ENCODE measurements around the gene TRAF5. TPM values are rescaled to one million over a fixed set of nuclear protein-coding genes. Genes with fewer than 3 reads are reported as not detected.

Gene TRAF5
- total RNA-seq, 1 donor from 2014 or later: 3.9 TPM

DNA sequence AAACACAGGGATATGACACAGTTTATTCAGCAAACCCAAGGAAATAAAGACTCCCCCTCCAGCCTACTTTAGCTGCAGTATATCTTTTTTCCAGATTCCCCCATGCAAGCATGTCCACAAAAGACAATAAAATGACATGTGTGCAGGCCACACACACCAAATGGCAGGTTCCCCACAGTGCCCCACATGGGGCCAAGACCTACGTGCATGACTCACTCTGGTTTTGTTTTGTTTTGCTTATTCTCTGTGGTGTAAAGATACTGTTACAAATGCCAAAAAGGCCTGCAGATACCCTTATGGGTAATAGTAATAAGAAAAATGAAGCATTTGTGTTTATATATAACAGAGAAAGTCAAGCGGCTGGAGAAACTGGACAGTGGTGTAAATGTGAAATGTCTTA, 93.8 kb downstream of the TRAF5 start:
- intact Hi-C loops (cut with DNase I): no loop called here
- no peaks in the 10 kb centered on the region for H3K9me3 ChIP-seq
- DNase-seq (ENCODE audit: low spot score in 2 of 2): no peak
- no peaks in the 10 kb centered on the region for H3K27me3 ChIP-seq
- TF ChIP-seq, protein P1, sequence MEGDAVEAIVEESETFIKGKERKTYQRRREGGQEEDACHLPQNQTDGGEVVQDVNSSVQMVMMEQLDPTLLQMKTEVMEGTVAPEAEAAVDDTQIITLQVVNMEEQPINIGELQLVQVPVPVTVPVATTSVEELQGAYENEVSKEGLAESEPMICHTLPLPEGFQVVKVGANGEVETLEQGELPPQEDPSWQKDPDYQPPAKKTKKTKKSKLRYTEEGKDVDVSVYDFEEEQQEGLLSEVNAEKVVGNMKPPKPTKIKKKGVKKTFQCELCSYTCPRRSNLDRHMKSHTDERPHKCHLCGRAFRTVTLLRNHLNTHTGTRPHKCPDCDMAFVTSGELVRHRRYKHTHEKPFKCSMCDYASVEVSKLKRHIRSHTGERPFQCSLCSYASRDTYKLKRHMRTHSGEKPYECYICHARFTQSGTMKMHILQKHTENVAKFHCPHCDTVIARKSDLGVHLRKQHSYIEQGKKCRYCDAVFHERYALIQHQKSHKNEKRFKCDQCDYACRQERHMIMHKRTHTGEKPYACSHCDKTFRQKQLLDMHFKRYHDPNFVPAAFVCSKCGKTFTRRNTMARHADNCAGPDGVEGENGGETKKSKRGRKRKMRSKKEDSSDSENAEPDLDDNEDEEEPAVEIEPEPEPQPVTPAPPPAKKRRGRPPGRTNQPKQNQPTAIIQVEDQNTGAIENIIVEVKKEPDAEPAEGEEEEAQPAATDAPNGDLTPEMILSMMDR (IDR thresholded peaks at IDR 0.05): no peak
- no peak overlapping the region for H3K4me3 ChIP-seq
- H3K4me1 ChIP-seq: no peaks in the 10 kb centered on the region
- no peaks in the 10 kb centered on the region for H3K36me3 ChIP-seq
- no peak overlapping the region for H3K27ac ChIP-seq

DNA sequence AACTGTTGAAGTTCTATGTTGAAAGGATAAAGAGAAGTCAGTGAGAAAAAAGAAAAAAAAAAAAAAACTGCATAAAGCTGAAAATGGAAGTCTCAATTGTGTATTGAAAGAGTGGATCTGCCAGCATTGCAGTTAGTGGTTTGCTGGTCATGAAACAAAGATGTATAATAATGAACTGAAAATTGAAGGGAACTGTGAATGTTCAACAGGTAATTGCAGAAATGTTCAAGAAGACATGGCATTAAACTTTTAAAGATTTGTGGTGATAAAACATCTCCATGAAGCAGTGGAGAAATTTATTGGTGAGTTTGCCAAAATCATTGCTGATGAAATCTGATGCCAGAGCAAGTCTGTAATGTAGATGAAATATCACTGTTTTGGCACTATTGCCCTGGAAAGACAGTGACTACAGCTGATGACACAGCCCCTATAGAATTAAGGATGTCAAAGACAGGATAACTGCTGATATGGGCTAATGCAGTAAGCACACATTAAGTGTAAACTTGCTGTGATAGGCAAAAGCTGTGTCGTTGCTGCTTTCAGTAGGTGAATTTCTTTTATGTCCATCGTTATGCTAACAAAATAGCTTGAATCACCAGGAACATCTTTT, 94.3 kb downstream of the TRAF5 start:
- DNase-seq (ENCODE audit: low spot score in 2 of 2): no peak
- TF ChIP-seq, protein P1 (IDR thresholded peaks at IDR 0.05): no peak
- Histone ChIP-seq H3K27ac (no peak overlapping the region), H3K9me3 (no peaks in the 10 kb centered on the region), H3K4me3 (no peak overlapping the region), H3K36me3 (no peaks in the 10 kb centered on the region), H3K27me3 (no peaks in the 10 kb centered on the region), H3K4me1 (no peaks in the 10 kb centered on the region)
- intact Hi-C loops (cut with DNase I): no loop called here

DNA sequence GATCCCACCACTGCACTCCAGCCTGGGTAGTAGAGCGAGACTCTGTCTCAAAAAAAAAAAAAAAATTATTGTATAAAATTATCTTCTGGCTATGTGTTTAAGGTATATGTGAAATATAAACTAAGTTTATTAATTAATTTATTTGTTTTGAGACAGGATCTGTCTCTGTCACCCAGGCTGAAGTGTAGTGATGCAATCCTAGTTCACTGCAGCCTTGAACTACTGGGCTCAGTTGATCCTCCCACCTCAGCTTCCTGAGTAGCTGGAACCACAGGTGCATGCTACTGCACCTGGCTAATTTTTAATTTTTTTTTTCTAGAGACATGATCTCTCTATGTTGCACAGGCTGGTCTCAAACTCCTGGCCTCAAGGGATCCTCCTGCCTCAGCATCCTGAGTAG, 97.4 kb downstream of the TRAF5 start:
- no peaks in the 10 kb centered on the region for H3K4me1 ChIP-seq

More for the DNA sequence above, 97.4 kb downstream of the TRAF5 start:
- no peaks in the 10 kb centered on the region for H3K27me3 ChIP-seq
- H3K4me3 ChIP-seq: no peak overlapping the region
- intact Hi-C loops (cut with DNase I): no loop called here
- DNase-seq (ENCODE audit: low spot score in 2 of 2): no peak
- TF ChIP-seq, protein P1 (IDR thresholded peaks at IDR 0.05): no peak
- H3K27ac ChIP-seq: no peak overlapping the region
- no peaks in the 10 kb centered on the region for H3K36me3 ChIP-seq
- H3K9me3 ChIP-seq: no peaks in the 10 kb centered on the region

Other genes with a start within 250 kb of the TRAF5 start
- not detected for gene KCNH1, start 192.7 kb upstream of the TRAF5 start, total RNA-seq
- gene RCOR3, start 67.5 kb upstream of the TRAF5 start, total RNA-seq: 10.3 TPM
- not detected for gene RD3, start 165.3 kb downstream of the TRAF5 start, total RNA-seq